Mammary epithelial cell (primary cell): Measurements from ENCODE around the gene LEMD1.

ENCODE experiments used
- CTCF ChIP-seq, 2 donors: IDR thresholded peaks in 1 of 2; conservative IDR thresholded peaks in 1 of 2; 2 replicates each; pipeline ENCODE4 v1.5.1; 2011 to 2012; ENCODE audit warnings: inconsistent platforms in 2 of 2, low read length in 2 of 2, mild to moderate bottlenecking in 2 of 2, control low read depth in 1 of 2, low read depth in 1 of 2; ENCODE audit not compliant: insufficient read depth in 1 of 2; ENCODE audit errors: extremely low read depth in 1 of 2
- EZH2 ChIP-seq: IDR thresholded peaks from 2 replicates; pipeline ENCODE4 v1.6.1; 2012; ENCODE audit warnings: low read length, inconsistent platforms, borderline replicate concordance

DNA sequence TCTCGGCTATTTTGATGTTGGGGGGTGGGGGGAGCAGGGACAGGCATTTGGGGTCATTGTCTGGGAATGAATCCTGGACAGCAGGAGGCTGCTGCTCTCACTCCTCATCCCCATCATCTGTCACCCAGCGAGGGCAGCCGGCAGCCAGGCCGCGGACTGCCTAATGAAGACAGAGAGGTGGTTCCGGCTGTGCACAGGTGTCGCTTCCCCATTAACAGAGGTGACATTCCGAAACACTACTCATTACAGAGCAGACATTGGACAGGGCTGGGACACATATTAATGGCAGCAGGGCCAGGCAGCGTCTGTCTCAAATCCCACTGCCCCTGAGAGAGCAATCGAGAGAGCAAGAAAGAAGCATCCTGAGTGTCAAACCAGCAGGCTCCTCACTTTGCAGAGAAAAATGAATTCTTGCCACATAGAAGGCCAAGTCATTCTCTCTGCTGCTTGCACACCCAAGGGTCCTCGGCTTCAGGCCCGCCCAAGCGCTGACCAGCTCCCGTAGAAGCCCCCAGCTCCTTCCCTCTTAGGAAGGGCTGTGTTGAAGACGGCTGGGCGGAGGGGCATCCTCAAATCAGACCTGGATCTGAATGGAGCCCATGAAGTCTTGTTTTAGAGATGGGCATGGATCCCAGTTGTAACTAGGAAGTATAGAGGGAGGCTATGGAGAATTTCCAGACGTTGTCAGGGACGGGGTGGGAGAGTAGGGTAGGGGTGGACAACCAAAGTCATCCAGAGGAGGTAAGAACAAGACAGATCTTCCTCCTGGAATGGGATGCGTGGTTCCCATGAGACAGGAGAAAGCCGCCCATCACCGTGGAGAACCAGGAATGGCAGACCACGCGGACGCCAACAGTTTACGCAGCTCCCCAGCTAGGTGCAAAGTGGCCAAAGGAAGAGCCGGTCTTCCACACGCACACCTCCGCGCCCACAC, 8.2 kb upstream of the LEMD1 start:
- no peak for TF ChIP-seq EZH2
- no peak for TF ChIP-seq CTCF (conservative IDR thresholded peaks at IDR 0.05 in 1 of 2, IDR thresholded peaks at IDR 0.05 in 1 of 2; ENCODE audit: extremely low read depth in 1 of 2, insufficient read depth in 1 of 2, low read depth in 1 of 2, low read length in 2 of 2)
